ENCODE data around the gene DKKL1. TPM values are rescaled to one million over a fixed set of nuclear protein-coding genes. Genes with fewer than 3 reads are reported as not detected.

DKKL1 gene
- total and polyA plus RNA-seq, 5 donors from 2014 or later, result not detected

DNA sequence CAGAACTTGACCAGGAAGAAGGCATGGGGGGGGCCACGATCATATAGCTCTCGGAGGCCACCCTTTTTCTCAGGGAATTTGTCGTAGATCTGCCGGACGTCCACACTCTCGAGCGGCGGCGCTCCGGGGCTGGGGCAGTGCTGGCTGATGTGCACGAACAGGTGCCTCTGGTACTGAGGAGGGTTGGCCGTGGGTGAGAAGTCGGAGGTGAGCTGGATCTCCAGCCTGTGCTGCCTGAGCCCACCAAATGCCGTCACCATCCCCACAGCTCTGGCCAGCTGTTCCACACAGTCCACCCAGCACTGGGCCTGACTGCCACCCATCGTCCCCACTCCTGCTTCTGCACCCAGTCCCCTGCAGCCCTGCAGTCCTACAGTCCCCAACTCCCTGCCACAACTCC lies 16.5 kb upstream of the DKKL1 start:
- Mint-ChIP-seq H3K27ac (no peak overlapping the region), H3K27me3 (peaks cover 6% of the 10 kb centered on the region)
- ATAC-seq (ENCODE audit: low read depth in 2 of 2), result no peak

DNA sequence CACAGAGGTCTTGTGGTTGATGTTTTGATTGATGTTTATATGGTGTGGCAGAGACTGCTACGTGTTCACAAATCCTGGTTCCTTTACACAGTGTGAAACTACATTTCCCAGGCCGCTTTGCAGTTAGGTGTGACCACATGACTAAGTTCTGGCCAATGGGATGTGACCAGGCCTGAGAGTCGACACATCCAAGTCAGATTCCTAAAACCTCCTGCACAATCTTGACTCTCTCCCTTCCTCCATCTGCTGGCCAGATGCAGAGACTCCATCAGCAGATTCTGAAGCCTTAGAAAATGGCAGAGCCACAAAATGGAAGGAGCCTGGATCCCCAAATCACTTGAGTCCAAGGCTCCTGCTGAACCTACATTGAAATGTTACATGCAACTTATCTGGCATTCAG lies 15.8 kb upstream of the DKKL1 start:
- no peaks in the 10 kb centered on the region for H3K36me3 ChIP-seq (ENCODE audit: control insufficient read depth, insufficient read depth, low read length)
- Mint-ChIP-seq H3K4me1 (peaks cover 0 to 9% (median under 1%) of the 10 kb centered on the region in 4 donors), H3K27me3 (peaks cover 6% of the 10 kb centered on the region), H3K36me3 (peaks cover 10% of the 10 kb centered on the region), H3K9me3 (peaks cover 0 to 3% (median 0%) of the 10 kb centered on the region in 7 donors), H3K4me3 (no peak overlapping the region), H3K27ac (no peak overlapping the region)
- no peak overlapping the region for H3K27ac ChIP-seq (ENCODE audit: insufficient read depth, low read length, poor library complexity, severe bottlenecking)
- H3K27me3 ChIP-seq (ENCODE audit: control insufficient read depth, insufficient read depth, low read length), result no peaks in the 10 kb centered on the region
- H3K4me1 ChIP-seq (ENCODE audit: control insufficient read depth, insufficient read depth, low read length, poor library complexity, severe bottlenecking), result no peaks in the 10 kb centered on the region
- H3K4me3 ChIP-seq (ENCODE audit: low read depth, low read length), result no peak overlapping the region
- DNase-seq (no peak), ATAC-seq (ENCODE audit: low read depth in 2 of 2) (no peak)
- no peaks in the 10 kb centered on the region for H3K9me3 ChIP-seq (ENCODE audit: control insufficient read depth in 2 of 2, low read length in 2 of 2)

More for the DNA sequence above, 16.5 kb upstream of the DKKL1 start:
- H3K9me3 Mint-ChIP-seq, result peaks cover 0 to 3% (median 0%) of the 10 kb centered on the region in 7 donors
- H3K4me3 Mint-ChIP-seq, result no peak overlapping the region
- no peaks in the 10 kb centered on the region for H3K36me3 ChIP-seq (ENCODE audit: control insufficient read depth, insufficient read depth, low read length)
- no peaks in the 10 kb centered on the region for H3K9me3 ChIP-seq (ENCODE audit: control insufficient read depth in 2 of 2, low read length in 2 of 2)
- no peak for DNase-seq
- no peak overlapping the region for H3K27ac ChIP-seq (ENCODE audit: insufficient read depth, low read length, poor library complexity, severe bottlenecking)
- peaks cover 0 to 9% (median 2%) of the 10 kb centered on the region in 4 donors for H3K4me1 Mint-ChIP-seq
- no peak overlapping the region for H3K4me3 ChIP-seq (ENCODE audit: low read depth, low read length)
- H3K4me1 ChIP-seq (ENCODE audit: control insufficient read depth, insufficient read depth, low read length, poor library complexity, severe bottlenecking), result no peaks in the 10 kb centered on the region
- H3K36me3 Mint-ChIP-seq, result peaks cover 14% of the 10 kb centered on the region
- no peaks in the 10 kb centered on the region for H3K27me3 ChIP-seq (ENCODE audit: control insufficient read depth, insufficient read depth, low read length)

DNA sequence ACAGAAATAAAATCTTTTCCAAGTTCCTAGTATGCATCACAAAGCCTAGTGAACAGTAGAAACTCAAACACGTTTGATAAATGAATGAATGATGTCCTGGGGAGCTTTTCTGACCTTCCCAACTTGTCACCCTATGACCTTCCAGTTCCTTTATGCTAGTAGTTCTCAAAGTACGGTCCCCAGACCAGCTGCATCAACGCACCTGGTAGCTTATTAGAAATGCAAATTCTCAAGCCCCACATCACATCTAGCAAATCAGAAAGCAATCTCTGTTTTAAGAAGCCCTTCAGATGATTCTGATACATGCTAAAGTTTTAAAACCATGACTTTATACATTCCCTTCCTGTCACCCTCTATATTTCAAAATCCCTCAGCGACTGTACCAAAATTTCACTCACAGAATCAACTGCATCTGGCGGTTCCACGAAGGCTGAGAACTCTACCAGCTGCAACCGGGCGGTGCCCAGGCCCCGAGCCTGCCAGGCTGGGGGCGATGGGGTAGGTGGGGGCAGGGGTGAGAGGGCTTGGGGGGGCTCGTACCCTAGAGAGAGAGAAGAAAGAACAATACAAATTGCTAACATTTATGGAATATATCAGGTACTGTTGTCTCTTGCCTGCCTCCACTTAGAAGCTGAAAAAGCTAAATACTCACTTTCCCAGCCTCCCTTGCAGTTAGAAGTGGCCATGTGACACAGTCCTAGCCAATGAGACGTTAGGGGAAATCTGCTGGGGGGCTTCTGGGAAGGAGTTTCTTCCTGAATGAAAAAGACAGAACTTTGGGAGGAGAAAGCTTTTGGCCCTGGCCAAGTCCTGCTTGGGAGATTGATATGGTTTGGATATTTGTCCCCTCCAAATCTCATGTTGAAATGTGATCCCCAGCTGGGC lies 15.1 kb upstream of the DKKL1 start:
- peaks cover 6% of the 10 kb centered on the region for H3K27me3 Mint-ChIP-seq
- Histone ChIP-seq H3K4me1 (ENCODE audit: control insufficient read depth, insufficient read depth, low read length, poor library complexity, severe bottlenecking) (no peaks in the 10 kb centered on the region), H3K4me3 (ENCODE audit: low read depth, low read length) (no peak overlapping the region), H3K27ac (ENCODE audit: insufficient read depth, low read length, poor library complexity, severe bottlenecking) (no peak overlapping the region), H3K36me3 (ENCODE audit: control insufficient read depth, insufficient read depth, low read length) (no peaks in the 10 kb centered on the region), H3K27me3 (ENCODE audit: control insufficient read depth, insufficient read depth, low read length) (no peaks in the 10 kb centered on the region), H3K9me3 (ENCODE audit: control insufficient read depth in 2 of 2, low read length in 2 of 2) (no peaks in the 10 kb centered on the region)
- peaks cover 0 to 9% (median 0%) of the 10 kb centered on the region in 4 donors for H3K4me1 Mint-ChIP-seq
- ATAC-seq (ENCODE audit: low read depth in 2 of 2) (no peak), DNase-seq (no peak)
- peaks cover 7% of the 10 kb centered on the region for H3K36me3 Mint-ChIP-seq
- no peak overlapping the region for H3K4me3 Mint-ChIP-seq
- no peak overlapping the region for H3K27ac Mint-ChIP-seq
- H3K9me3 Mint-ChIP-seq, result peaks cover 0 to 4% (median 0%) of the 10 kb centered on the region in 7 donors

DNA sequence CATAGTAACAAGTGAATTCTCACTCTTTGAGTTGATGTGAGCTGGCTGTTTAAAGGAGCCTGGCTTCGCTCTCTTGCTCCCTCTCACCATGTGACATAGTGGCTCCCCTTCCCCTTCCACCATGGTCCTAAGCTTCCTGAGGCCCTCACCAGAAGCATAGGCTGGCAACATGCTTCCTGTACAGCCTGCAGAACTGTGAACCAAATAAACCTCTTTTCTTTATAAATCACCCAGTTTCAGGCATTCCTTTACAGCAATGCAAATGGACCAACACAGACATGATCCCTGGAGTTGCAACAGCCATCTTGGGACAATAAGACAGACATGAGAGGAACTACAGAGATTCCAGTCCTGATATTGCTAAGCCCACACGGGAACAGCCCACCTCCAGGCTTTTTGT lies 14.1 kb upstream of the DKKL1 start:
- H3K27ac Mint-ChIP-seq, result no peak overlapping the region
- H3K27ac ChIP-seq (ENCODE audit: insufficient read depth, low read length, poor library complexity, severe bottlenecking), result no peak overlapping the region
- peaks cover 0 to 4% (median 0%) of the 10 kb centered on the region in 7 donors for H3K9me3 Mint-ChIP-seq
- H3K4me3 Mint-ChIP-seq, result no peak overlapping the region
- H3K4me3 ChIP-seq (ENCODE audit: low read depth, low read length), result no peak overlapping the region
- peaks cover 10% of the 10 kb centered on the region for H3K27me3 Mint-ChIP-seq
- H3K36me3 ChIP-seq (ENCODE audit: control insufficient read depth, insufficient read depth, low read length), result no peaks in the 10 kb centered on the region
- H3K9me3 ChIP-seq (ENCODE audit: control insufficient read depth in 2 of 2, low read length in 2 of 2), result no peaks in the 10 kb centered on the region
- DNase-seq, result no peak
- H3K36me3 Mint-ChIP-seq, result peaks cover 6% of the 10 kb centered on the region
- no peaks in the 10 kb centered on the region for H3K4me1 ChIP-seq (ENCODE audit: control insufficient read depth, insufficient read depth, low read length, poor library complexity, severe bottlenecking)
- ATAC-seq (ENCODE audit: low read depth in 2 of 2), result no peak
- peaks cover 0 to 9% (median 0%) of the 10 kb centered on the region in 4 donors for H3K4me1 Mint-ChIP-seq
- H3K27me3 ChIP-seq (ENCODE audit: control insufficient read depth, insufficient read depth, low read length), result no peaks in the 10 kb centered on the region

DNA sequence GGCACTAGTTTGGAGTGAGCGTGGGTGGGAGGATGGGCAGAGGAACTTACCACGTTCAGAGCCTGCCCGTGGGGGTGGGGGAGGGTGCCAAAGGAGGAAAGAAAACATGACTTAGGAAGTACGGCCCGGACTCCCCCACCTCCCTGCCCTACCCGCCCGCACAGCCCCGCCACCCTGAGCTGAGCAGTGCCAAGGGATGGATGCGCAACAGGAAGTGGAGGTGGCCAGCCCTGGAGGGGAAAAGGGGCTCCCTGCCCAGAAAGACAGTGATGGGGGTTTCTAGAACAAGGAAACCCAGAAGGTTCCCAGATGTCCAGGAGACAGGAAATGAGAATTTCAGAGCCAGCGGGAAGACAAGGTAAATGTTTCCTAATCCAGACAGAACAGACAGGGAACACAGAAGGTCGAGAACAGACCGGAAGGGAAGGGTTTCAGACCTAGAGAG lies 7.7 kb upstream of the DKKL1 start:
- Histone ChIP-seq H3K27ac (ENCODE audit: insufficient read depth, low read length, poor library complexity, severe bottlenecking) (no peak overlapping the region), H3K4me1 (ENCODE audit: control insufficient read depth, insufficient read depth, low read length, poor library complexity, severe bottlenecking) (peaks cover 6% of the 10 kb centered on the region), H3K27me3 (ENCODE audit: control insufficient read depth, insufficient read depth, low read length) (no peaks in the 10 kb centered on the region), H3K9me3 (ENCODE audit: control insufficient read depth in 2 of 2, low read length in 2 of 2) (no peaks in the 10 kb centered on the region), H3K36me3 (ENCODE audit: control insufficient read depth, insufficient read depth, low read length) (no peaks in the 10 kb centered on the region), H3K4me3 (ENCODE audit: low read depth, low read length) (no peak overlapping the region)
- peaks cover 0 to 6% (median 0%) of the 10 kb centered on the region in 7 donors for H3K9me3 Mint-ChIP-seq
- H3K27me3 Mint-ChIP-seq, result peaks cover 49% of the 10 kb centered on the region
- no peak overlapping the region for H3K27ac Mint-ChIP-seq
- no peak for DNase-seq
- peaks cover 0 to 14% (median 1%) of the 10 kb centered on the region in 4 donors for H3K4me1 Mint-ChIP-seq
- H3K36me3 Mint-ChIP-seq, result no peaks in the 10 kb centered on the region
- H3K4me3 Mint-ChIP-seq, result peak overlapping the region in 1 of 4 donors; percentile 14
- no peak for ATAC-seq (ENCODE audit: low read depth in 2 of 2)

DNA sequence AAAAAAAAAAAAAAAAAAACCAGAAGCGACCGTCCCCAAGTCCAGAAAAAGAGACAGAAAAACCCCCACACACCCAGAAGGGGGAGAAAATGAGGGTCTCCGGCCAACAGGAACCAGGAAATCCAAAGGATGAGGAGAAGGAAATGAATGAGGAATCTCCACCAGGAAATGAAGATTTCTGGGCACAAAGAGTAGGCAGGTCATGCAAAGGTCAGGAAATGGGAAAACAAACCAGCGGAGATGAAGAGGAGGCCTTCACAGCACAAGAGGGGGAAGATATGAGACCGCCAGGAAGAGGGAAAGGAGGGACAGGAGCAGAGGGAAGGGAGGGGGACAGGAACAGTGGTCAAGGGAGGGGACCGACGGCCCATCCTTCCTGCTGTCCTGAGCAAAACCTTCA lies 7.3 kb upstream of the DKKL1 start:
- DNase-seq, result no peak
- peaks cover 45% of the 10 kb centered on the region for H3K27me3 Mint-ChIP-seq
- H3K4me1 Mint-ChIP-seq, result peaks cover 0 to 17% (median 1%) of the 10 kb centered on the region in 4 donors
- no peaks in the 10 kb centered on the region for H3K27me3 ChIP-seq (ENCODE audit: control insufficient read depth, insufficient read depth, low read length)
- peaks cover 0 to 5% (median 0%) of the 10 kb centered on the region in 7 donors for H3K9me3 Mint-ChIP-seq
- no peak for ATAC-seq (ENCODE audit: low read depth in 2 of 2)
- no peak overlapping the region for H3K27ac ChIP-seq (ENCODE audit: insufficient read depth, low read length, poor library complexity, severe bottlenecking)
- H3K9me3 ChIP-seq (ENCODE audit: control insufficient read depth in 2 of 2, low read length in 2 of 2), result no peaks in the 10 kb centered on the region
- H3K4me3 ChIP-seq (ENCODE audit: low read depth, low read length), result no peak overlapping the region
- no peaks in the 10 kb centered on the region for H3K36me3 ChIP-seq (ENCODE audit: control insufficient read depth, insufficient read depth, low read length)
- no peak overlapping the region for H3K27ac Mint-ChIP-seq
- H3K4me3 Mint-ChIP-seq, result peak overlapping the region in 1 of 4 donors; percentile 14
- H3K4me1 ChIP-seq (ENCODE audit: control insufficient read depth, insufficient read depth, low read length, poor library complexity, severe bottlenecking), result peaks cover 7% of the 10 kb centered on the region
- no peaks in the 10 kb centered on the region for H3K36me3 Mint-ChIP-seq

DNA sequence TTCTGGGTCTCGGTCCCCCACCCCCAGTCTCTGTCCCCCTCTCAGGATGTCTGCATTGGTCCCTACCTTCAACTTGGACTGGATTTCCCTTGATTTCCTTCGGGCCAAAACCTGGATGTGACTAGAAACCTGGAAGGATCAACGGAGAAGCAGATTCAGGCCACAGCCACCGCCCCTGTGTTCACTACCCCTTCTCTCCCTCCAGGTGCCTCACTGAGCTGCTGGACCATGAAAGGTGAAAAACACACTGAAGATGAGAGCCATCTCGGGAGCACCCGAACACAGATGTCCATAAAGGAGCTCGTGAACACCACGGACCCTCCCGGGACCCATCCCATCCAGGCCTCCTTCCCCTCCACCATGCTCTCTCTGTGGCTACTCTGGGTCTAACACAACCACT lies 6.5 kb upstream of the DKKL1 start:
- no peaks in the 10 kb centered on the region for H3K36me3 ChIP-seq (ENCODE audit: control insufficient read depth, insufficient read depth, low read length)
- no peak overlapping the region for H3K4me3 Mint-ChIP-seq
- H3K27me3 Mint-ChIP-seq, result peaks cover 44% of the 10 kb centered on the region
- peaks cover 15% of the 10 kb centered on the region for H3K4me1 ChIP-seq (ENCODE audit: control insufficient read depth, insufficient read depth, low read length, poor library complexity, severe bottlenecking)
- no peak overlapping the region for H3K27ac ChIP-seq (ENCODE audit: insufficient read depth, low read length, poor library complexity, severe bottlenecking)
- H3K4me3 ChIP-seq (ENCODE audit: low read depth, low read length), result no peak overlapping the region
- no peaks in the 10 kb centered on the region for H3K9me3 ChIP-seq (ENCODE audit: control insufficient read depth in 2 of 2, low read length in 2 of 2)
- DNase-seq (no peak), ATAC-seq (ENCODE audit: low read depth in 2 of 2) (no peak)
- H3K4me1 Mint-ChIP-seq, result peaks cover 0 to 24% (median 4%) of the 10 kb centered on the region in 4 donors
- H3K27ac Mint-ChIP-seq, result no peak overlapping the region
- peaks cover 0 to 3% (median 0%) of the 10 kb centered on the region in 7 donors for H3K9me3 Mint-ChIP-seq
- no peaks in the 10 kb centered on the region for H3K27me3 ChIP-seq (ENCODE audit: control insufficient read depth, insufficient read depth, low read length)
- no peaks in the 10 kb centered on the region for H3K36me3 Mint-ChIP-seq
